GM23338 (cell line): Measurements from ENCODE around the gene BACH1. TPM values are rescaled to one million over a fixed set of nuclear protein-coding genes. Genes with fewer than 3 reads are reported as not detected.

Source experiments
- ATAC-seq: fragments of 200-7000 bp; cut with Tn5 transposase; 3 replicates; pipeline ENCODE4 v1.9.1; 2020
- DNase-seq: peaks from one replicate; pipeline ENCODE4 v3.0.0-alpha.2; 2015; ENCODE audit warnings: low spot score
- H2AFZ ChIP-seq: fragments of 200-600 bp; sonication (generic); 2 replicates; pipeline ENCODE4 v1.8.0; 2016; ENCODE audit warnings: antibody characterized with exemption, mild to moderate bottlenecking, moderate library complexity
- H3F3A ChIP-seq: fragments of 200-600 bp; sonication (generic); replicated peaks from 2 replicates; pipeline ENCODE4 v1.8.0; 2017; ENCODE audit warnings: antibody characterized with exemption, mixed run types, low read depth
- H3K27ac ChIP-seq: fragments of 200-600 bp; sonication (generic); 2 replicates; pipeline ENCODE4 v1.6.1; 2016; ENCODE audit warnings: low read depth
- H3K27me3 ChIP-seq: fragments of 200-600 bp; sonication (generic); 2 replicates; pipeline ENCODE4 v1.8.0; 2016; ENCODE audit warnings: mild to moderate bottlenecking, mixed run types, moderate library complexity; ENCODE audit not compliant: insufficient read depth
- H3K36me3 ChIP-seq: fragments of 200-600 bp; sonication (generic); 2 replicates; pipeline ENCODE4 v1.8.0; 2016; ENCODE audit warnings: mild to moderate bottlenecking; ENCODE audit not compliant: insufficient read depth
- H3K4me1 ChIP-seq: fragments of 200-600 bp; sonication (generic); 2 replicates; pipeline ENCODE4 v1.8.0; 2016; ENCODE audit warnings: mild to moderate bottlenecking, moderate library complexity; ENCODE audit not compliant: insufficient read depth
- H3K4me2 ChIP-seq: fragments of 200-600 bp; sonication (generic); 2 replicates; pipeline ENCODE4 v1.7.1; 2017; ENCODE audit warnings: mixed run types
- H3K4me3 ChIP-seq: fragments of 200-600 bp; sonication (generic); 2 replicates; pipeline ENCODE4 v1.6.1; 2016; ENCODE audit warnings: mixed run types
- H3K79me2 ChIP-seq: fragments of 200-600 bp; sonication (generic); replicated peaks from 2 replicates; pipeline ENCODE4 v1.8.0; 2017; ENCODE audit warnings: mild to moderate bottlenecking; ENCODE audit not compliant: insufficient read depth
- H3K9me2 ChIP-seq: fragments of 200-600 bp; sonication (generic); 2 replicates; pipeline ENCODE4 v1.8.0; 2017; ENCODE audit not compliant: insufficient read depth
- H4K20me1 ChIP-seq: fragments of 200-600 bp; sonication (generic); replicated peaks from 2 replicates; pipeline ENCODE4 v1.8.0; 2017; ENCODE audit warnings: mild to moderate bottlenecking; ENCODE audit not compliant: insufficient read depth
- H3K27ac Mint-ChIP-seq: 2 replicates; pipeline ENCODE4 v1.8.0; 2020; ENCODE audit warnings: inconsistent platforms, mild to moderate bottlenecking, moderate library complexity, mixed read lengths
- H3K27me3 Mint-ChIP-seq: 3 replicates; pipeline ENCODE4 v1.8.0; 2022; ENCODE audit warnings: low read depth, mild to moderate bottlenecking, moderate library complexity, mixed read lengths, inconsistent platforms; ENCODE audit not compliant: insufficient read depth, poor library complexity
- H3K36me3 Mint-ChIP-seq: 3 replicates; pipeline ENCODE4 v1.8.0; 2021; ENCODE audit warnings: low read depth, mild to moderate bottlenecking, inconsistent platforms, moderate library complexity, mixed read lengths
- H3K4me1 Mint-ChIP-seq: 3 replicates; pipeline ENCODE4 v1.8.0; 2020; ENCODE audit warnings: mild to moderate bottlenecking, inconsistent platforms, mixed read lengths
- H3K4me3 Mint-ChIP-seq: 3 replicates; pipeline ENCODE4 v1.8.0; 2021; ENCODE audit warnings: moderate library complexity, mild to moderate bottlenecking, inconsistent platforms, mixed read lengths
- H3K9me3 Mint-ChIP-seq: 3 replicates; pipeline ENCODE4 v1.8.0; 2020; ENCODE audit warnings: moderate library complexity, mild to moderate bottlenecking, inconsistent platforms, mixed read lengths
- CREB1 ChIP-seq: fragments of 250-450 bp; sonication (Bioruptor Pico); IDR thresholded peaks from 2 replicates; pipeline ENCODE4 v1.5.0; 2020; ENCODE audit warnings: low read depth, mild to moderate bottlenecking, moderate library complexity
- EZH2 ChIP-seq: fragments of 200-600 bp; sonication (generic); IDR thresholded peaks from one replicate; pipeline ENCODE4 v1.8.0; 2017; ENCODE audit warnings: antibody characterized with exemption, mild to moderate bottlenecking, low read depth; ENCODE audit not compliant: unreplicated experiment
- EZH2phosphoT487 ChIP-seq: fragments of 200-600 bp; sonication (generic); IDR thresholded peaks from one replicate; pipeline ENCODE4 v1.8.1; 2018; ENCODE audit warnings: antibody characterized with exemption; ENCODE audit not compliant: unreplicated experiment
- JUNB ChIP-seq: IDR thresholded peaks from one replicate; pipeline ENCODE4 v1.6.1; 2016; ENCODE audit warnings: antibody characterized with exemption; ENCODE audit not compliant: unreplicated experiment
- NANOG ChIP-seq: IDR thresholded peaks from 2 replicates; pipeline ENCODE4 v1.6.1; 2016; ENCODE audit warnings: antibody characterized with exemption, borderline replicate concordance
- POLR2AphosphoS5 ChIP-seq: IDR thresholded peaks from 2 replicates; pipeline ENCODE4 v1.6.1; 2016; ENCODE audit warnings: antibody characterized with exemption, low read depth
- STAT1 ChIP-seq: IDR thresholded peaks from one replicate; pipeline ENCODE4 v1.6.1; 2016; ENCODE audit warnings: antibody characterized with exemption; ENCODE audit not compliant: unreplicated experiment
- ZNF114 ChIP-seq: fragments of 250-450 bp; sonication (Bioruptor Pico); IDR thresholded peaks from 2 replicates; pipeline ENCODE4 v1.5.0; 2020; ENCODE audit warnings: mild to moderate bottlenecking, moderate library complexity
- ZNF331 ChIP-seq: fragments of 250-450 bp; sonication (Bioruptor Pico); IDR thresholded peaks from 2 replicates; pipeline ENCODE4 v1.5.0; 2020; ENCODE audit warnings: low read depth, mild to moderate bottlenecking, moderate library complexity
- polyA plus RNA-seq: library from polyadenylated mRNA; unstranded; fragments of >200 nt; fragmentation: Nextera tagmentation; extraction: Ambion mirVana; gene quantifications from 2 replicates; pipeline ENCODE4 v1.2.1, GENCODE V29; 2016
- total RNA-seq: library from RNA; depleted of rRNA; stranded (reverse); fragments of >200 nt; shearing (Covaris generic); gene quantifications from 2 replicates; pipeline ENCODE4 v1.2.3, GENCODE V29; 2014
- TF ChIP-seq, protein P1 (sequence below), 2 experiments: fragments of 200-600 bp in 1 of 2; sonication (generic) in 1 of 2; conservative IDR thresholded peaks; 2 replicates each; pipeline versions ENCODE4 v1.5.1 to v1.6.1; 2016 to 2017; ENCODE audit warnings: antibody characterized with exemption in 2 of 2, low read depth in 2 of 2, mild to moderate bottlenecking in 2 of 2, moderate library complexity in 1 of 2
- TF ChIP-seq, protein P2 (sequence below): fragments of 250-450 bp; sonication (Bioruptor Pico); IDR thresholded peaks from 2 replicates; pipeline ENCODE4 v1.5.0; 2020; ENCODE audit warnings: mild to moderate bottlenecking, moderate library complexity
- TF ChIP-seq, protein P3 (sequence below): IDR thresholded peaks from 2 replicates; pipeline ENCODE4 v1.6.1; 2016; ENCODE audit warnings: antibody characterized with exemption

BACH1 gene
- total and polyA plus RNA-seq, 2 experiments from 2014 or later: 18.9 to 41.2 TPM

DNA sequence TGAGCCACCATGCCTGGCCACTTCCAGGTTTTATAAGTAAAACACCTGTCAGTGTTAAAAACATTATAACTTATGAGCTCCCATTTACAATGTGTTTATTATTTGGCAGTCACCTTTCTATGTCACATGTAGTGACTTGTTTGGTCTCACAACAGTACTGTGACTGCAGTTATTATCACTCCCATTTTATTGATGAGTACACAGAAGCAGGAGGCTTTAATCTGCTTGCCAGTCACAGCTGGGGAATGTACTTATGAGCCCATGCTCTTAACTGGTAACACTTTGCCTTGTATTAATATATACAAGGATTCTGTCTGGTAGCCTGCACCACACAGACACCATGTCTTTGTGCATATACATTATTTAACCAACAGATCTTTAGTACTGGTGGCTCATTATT is 31.1 kb upstream of the BACH1 start:
- Histone ChIP-seq H3K4me2 (no peak overlapping the region), H4K20me1 (no peaks in the 10 kb centered on the region), H3K4me1 (no peaks in the 10 kb centered on the region), H2AFZ (peak overlapping the region; percentile 47; the same call in 1 of the 2 replicates), H3K27ac (no peak overlapping the region), H3K36me3 (no peaks in the 10 kb centered on the region), H3K9me2 (peaks cover 4% of the 10 kb centered on the region; the same call in 1 of the 2 replicates), H3F3A (no peaks in the 10 kb centered on the region), H3K27me3 (no peaks in the 10 kb centered on the region), H3K4me3 (no peak overlapping the region), H3K79me2 (no peaks in the 10 kb centered on the region)
- Mint-ChIP-seq H3K27ac (no peak overlapping the region), H3K4me3 (no peak overlapping the region), H3K36me3 (no peaks in the 10 kb centered on the region), H3K9me3 (no peaks in the 10 kb centered on the region), H3K27me3 (no peaks in the 10 kb centered on the region), H3K4me1 (no peaks in the 10 kb centered on the region)
- ATAC-seq (no peak), DNase-seq (no peak)
- no peak for TF ChIP-seq POLR2AphosphoS5
- TF ChIP-seq, protein P1, sequence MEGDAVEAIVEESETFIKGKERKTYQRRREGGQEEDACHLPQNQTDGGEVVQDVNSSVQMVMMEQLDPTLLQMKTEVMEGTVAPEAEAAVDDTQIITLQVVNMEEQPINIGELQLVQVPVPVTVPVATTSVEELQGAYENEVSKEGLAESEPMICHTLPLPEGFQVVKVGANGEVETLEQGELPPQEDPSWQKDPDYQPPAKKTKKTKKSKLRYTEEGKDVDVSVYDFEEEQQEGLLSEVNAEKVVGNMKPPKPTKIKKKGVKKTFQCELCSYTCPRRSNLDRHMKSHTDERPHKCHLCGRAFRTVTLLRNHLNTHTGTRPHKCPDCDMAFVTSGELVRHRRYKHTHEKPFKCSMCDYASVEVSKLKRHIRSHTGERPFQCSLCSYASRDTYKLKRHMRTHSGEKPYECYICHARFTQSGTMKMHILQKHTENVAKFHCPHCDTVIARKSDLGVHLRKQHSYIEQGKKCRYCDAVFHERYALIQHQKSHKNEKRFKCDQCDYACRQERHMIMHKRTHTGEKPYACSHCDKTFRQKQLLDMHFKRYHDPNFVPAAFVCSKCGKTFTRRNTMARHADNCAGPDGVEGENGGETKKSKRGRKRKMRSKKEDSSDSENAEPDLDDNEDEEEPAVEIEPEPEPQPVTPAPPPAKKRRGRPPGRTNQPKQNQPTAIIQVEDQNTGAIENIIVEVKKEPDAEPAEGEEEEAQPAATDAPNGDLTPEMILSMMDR (conservative IDR thresholded peaks at IDR 0.05; ENCODE audit: low read depth in 2 of 2): no peak

DNA sequence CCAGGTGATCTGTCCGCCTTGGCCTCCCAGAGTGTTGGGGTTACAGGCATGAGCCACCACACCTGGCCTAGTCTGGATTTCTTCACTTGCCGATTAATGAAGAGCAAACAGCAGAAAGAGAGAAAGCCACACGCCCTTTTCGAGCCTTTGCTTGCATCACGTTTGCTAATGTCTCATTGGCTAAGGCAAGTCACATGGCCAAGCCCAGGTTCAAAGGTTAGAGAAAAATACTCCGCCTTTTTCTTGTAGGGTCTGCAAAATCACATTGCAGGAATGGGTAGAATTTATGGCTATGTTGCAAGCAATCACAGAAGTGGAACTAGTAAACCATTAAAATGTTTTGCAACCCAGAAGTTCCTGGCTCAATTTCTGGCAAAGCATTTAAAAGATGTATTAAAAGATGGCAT is 26.8 kb upstream of the BACH1 start:
- DNase-seq (no peak), ATAC-seq (no peak)
- Histone ChIP-seq H3K4me1 (no peaks in the 10 kb centered on the region), H3K4me2 (no peak overlapping the region), H3K36me3 (no peaks in the 10 kb centered on the region), H2AFZ (peak overlapping the region; percentile 47), H3K4me3 (no peak overlapping the region), H3K27ac (no peak overlapping the region), H3K27me3 (no peaks in the 10 kb centered on the region), H4K20me1 (no peaks in the 10 kb centered on the region), H3K79me2 (no peaks in the 10 kb centered on the region), H3F3A (no peaks in the 10 kb centered on the region), H3K9me2 (peaks cover 4% of the 10 kb centered on the region; the same call in 1 of the 2 replicates)
- H3K27ac Mint-ChIP-seq: no peak overlapping the region
- H3K9me3 Mint-ChIP-seq: no peaks in the 10 kb centered on the region
- no peak overlapping the region for H3K4me3 Mint-ChIP-seq
- H3K27me3 Mint-ChIP-seq: no peaks in the 10 kb centered on the region
- H3K4me1 Mint-ChIP-seq: no peaks in the 10 kb centered on the region
- no peaks in the 10 kb centered on the region for H3K36me3 Mint-ChIP-seq
- no peak for TF ChIP-seq NANOG
- no peak for TF ChIP-seq JUNB
- TF ChIP-seq, protein P2, sequence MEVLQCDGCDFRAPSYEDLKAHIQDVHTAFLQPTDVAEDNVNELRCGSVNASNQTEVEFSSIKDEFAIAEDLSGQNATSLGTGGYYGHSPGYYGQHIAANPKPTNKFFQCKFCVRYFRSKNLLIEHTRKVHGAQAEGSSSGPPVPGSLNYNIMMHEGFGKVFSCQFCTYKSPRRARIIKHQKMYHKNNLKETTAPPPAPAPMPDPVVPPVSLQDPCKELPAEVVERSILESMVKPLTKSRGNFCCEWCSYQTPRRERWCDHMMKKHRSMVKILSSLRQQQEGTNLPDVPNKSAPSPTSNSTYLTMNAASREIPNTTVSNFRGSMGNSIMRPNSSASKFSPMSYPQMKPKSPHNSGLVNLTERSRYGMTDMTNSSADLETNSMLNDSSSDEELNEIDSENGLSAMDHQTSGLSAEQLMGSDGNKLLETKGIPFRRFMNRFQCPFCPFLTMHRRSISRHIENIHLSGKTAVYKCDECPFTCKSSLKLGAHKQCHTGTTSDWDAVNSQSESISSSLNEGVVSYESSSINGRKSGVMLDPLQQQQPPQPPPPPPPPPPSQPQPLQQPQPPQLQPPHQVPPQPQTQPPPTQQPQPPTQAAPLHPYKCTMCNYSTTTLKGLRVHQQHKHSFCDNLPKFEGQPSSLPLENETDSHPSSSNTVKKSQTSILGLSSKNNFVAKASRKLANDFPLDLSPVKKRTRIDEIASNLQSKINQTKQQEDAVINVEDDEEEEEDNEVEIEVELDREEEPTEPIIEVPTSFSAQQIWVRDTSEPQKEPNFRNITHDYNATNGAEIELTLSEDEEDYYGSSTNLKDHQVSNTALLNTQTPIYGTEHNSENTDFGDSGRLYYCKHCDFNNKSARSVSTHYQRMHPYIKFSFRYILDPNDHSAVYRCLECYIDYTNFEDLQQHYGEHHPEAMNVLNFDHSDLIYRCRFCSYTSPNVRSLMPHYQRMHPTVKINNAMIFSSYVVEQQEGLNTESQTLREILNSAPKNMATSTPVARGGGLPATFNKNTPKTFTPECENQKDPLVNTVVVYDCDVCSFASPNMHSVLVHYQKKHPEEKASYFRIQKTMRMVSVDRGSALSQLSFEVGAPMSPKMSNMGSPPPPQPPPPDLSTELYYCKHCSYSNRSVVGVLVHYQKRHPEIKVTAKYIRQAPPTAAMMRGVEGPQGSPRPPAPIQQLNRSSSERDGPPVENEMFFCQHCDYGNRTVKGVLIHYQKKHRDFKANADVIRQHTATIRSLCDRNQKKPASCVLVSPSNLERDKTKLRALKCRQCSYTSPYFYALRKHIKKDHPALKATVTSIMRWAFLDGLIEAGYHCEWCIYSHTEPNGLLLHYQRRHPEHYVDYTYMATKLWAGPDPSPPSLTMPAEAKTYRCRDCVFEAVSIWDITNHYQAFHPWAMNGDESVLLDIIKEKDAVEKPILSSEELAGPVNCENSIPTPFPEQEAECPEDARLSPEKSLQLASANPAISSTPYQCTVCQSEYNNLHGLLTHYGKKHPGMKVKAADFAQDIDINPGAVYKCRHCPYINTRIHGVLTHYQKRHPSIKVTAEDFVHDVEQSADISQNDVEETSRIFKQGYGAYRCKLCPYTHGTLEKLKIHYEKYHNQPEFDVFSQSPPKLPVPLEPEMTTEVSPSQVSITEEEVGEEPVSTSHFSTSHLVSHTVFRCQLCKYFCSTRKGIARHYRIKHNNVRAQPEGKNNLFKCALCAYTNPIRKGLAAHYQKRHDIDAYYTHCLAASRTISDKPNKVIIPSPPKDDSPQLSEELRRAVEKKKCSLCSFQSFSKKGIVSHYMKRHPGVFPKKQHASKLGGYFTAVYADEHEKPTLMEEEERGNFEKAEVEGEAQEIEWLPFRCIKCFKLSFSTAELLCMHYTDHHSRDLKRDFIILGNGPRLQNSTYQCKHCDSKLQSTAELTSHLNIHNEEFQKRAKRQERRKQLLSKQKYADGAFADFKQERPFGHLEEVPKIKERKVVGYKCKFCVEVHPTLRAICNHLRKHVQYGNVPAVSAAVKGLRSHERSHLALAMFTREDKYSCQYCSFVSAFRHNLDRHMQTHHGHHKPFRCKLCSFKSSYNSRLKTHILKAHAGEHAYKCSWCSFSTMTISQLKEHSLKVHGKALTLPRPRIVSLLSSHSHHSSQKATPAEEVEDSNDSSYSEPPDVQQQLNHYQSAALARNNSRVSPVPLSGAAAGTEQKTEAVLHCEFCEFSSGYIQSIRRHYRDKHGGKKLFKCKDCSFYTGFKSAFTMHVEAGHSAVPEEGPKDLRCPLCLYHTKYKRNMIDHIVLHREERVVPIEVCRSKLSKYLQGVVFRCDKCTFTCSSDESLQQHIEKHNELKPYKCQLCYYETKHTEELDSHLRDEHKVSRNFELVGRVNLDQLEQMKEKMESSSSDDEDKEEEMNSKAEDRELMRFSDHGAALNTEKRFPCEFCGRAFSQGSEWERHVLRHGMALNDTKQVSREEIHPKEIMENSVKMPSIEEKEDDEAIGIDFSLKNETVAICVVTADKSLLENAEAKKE (CRISPR knock-in tag): no peak
- no peak for TF ChIP-seq ZNF114 (CRISPR knock-in tag)
- TF ChIP-seq EZH2phosphoT487: no peak
- TF ChIP-seq, protein P1 (conservative IDR thresholded peaks at IDR 0.05; ENCODE audit: low read depth in 2 of 2): no peak
- no peak for TF ChIP-seq EZH2
- no peak for TF ChIP-seq ZNF331
- no peak for TF ChIP-seq STAT1
- no peak for TF ChIP-seq CREB1 (CRISPR knock-in tag)
- TF ChIP-seq, protein P3, sequence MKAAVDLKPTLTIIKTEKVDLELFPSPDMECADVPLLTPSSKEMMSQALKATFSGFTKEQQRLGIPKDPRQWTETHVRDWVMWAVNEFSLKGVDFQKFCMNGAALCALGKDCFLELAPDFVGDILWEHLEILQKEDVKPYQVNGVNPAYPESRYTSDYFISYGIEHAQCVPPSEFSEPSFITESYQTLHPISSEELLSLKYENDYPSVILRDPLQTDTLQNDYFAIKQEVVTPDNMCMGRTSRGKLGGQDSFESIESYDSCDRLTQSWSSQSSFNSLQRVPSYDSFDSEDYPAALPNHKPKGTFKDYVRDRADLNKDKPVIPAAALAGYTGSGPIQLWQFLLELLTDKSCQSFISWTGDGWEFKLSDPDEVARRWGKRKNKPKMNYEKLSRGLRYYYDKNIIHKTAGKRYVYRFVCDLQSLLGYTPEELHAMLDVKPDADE: no peak
